HepG2 (cell line): Measurements from ENCODE around the gene NOG. TPM values are rescaled to one million over a fixed set of nuclear protein-coding genes. Genes with fewer than 3 reads are reported as not detected.

Experiments used
- ATAC-seq: fragments of 200-7000 bp; cut with Tn5 transposase; 3 replicates; pipeline ENCODE4 v1.9.1; 2020; ENCODE audit warnings: mild to moderate bottlenecking, moderate library complexity
- BruUV-seq: library from RNA; stranded (reverse); fragments of 400-500 nt; replicated peaks from 2 replicates; lab custom pipeline; 2021; lab: Mats Ljungman, UMichigan
- CTCF ChIA-PET: fragments of 300-600 bp; formaldehyde crosslinking; extraction: SDS; loops from one replicate; lab custom pipeline; 2021; ENCODE audit warnings: low total read pairs, inconsistent platforms, low intra/inter-chr PET ratio; lab: Yijun Ruan, JAX
- POLR2A ChIA-PET: fragments of 350-600 bp; sonication (Branson Sonifier 250); formaldehyde crosslinking; loops from one replicate; lab custom pipeline; 2020; ENCODE audit warnings: antibody characterized with exemption, inconsistent platforms; lab: Yijun Ruan, JAX
- DNase-seq: peaks from one replicate; pipeline ENCODE4 v3.0.0-alpha.2; 2015; ENCODE audit warnings: low spot score
- FAIRE-seq: peaks from 3 replicates; lab custom pipeline; 2011; peaks lifted over from hg19 to GRCh38; lab: Jason Lieb, UNC
- H2AFZ ChIP-seq: one replicate; pipeline ENCODE4 v1.6.1; 2011; ENCODE audit warnings: low read length, inconsistent platforms
- H3K27ac ChIP-seq: fragments of 300-600 bp; 3 replicates; pipeline ENCODE4 v1.8.0; 2011; ENCODE audit warnings: mixed run types, mild to moderate bottlenecking, mixed read lengths, low read length, inconsistent platforms; ENCODE audit not compliant: insufficient read depth; ENCODE audit errors: extremely low read length
- H3K27me3 ChIP-seq, 2 experiments: fragments of 200-600 bp in 1 of 2; 2 replicates in 1 of 2; 3 replicates in 1 of 2; pipeline versions ENCODE4 v1.6.0 to v1.8.0; 2011; ENCODE audit warnings: low read length in 2 of 2, mild to moderate bottlenecking in 2 of 2, moderate library complexity in 2 of 2, inconsistent platforms in 1 of 2; ENCODE audit not compliant: insufficient read depth in 2 of 2, control insufficient read depth in 1 of 2
- H3K36me3 ChIP-seq, 2 experiments: fragments of 200-600 bp in 1 of 2; replicated peaks in 1 of 2; 2 replicates in 1 of 2; 3 replicates in 1 of 2; pipeline versions ENCODE4 v1.5.1 to v1.8.0; 2011; ENCODE audit warnings: low read length in 2 of 2, inconsistent platforms in 1 of 2; ENCODE audit not compliant: insufficient read depth in 2 of 2, control insufficient read depth in 1 of 2
- H3K4me1 ChIP-seq: 2 replicates; pipeline ENCODE4 v1.5.1; 2012; ENCODE audit warnings: low read length, inconsistent platforms; ENCODE audit not compliant: insufficient read depth
- H3K4me2 ChIP-seq: 2 replicates; pipeline ENCODE4 v1.6.0; 2011; ENCODE audit warnings: low read depth, low read length, inconsistent platforms
- H3K4me3 ChIP-seq, 3 experiments: fragments of 200-600 bp in 1 of 3; sonication (generic), shearing (Covaris generic) in 1 of 3; replicated peaks in 1 of 3; 2 replicates each; pipeline ENCODE4 v1.5.1; 2011 to 2016; ENCODE audit warnings: low read length in 3 of 3, inconsistent platforms in 2 of 3, low read depth in 2 of 3, mild to moderate bottlenecking in 2 of 3, control low read depth in 1 of 3, mixed read lengths in 1 of 3; ENCODE audit not compliant: insufficient read depth in 1 of 3
- H3K79me2 ChIP-seq: one replicate; pipeline ENCODE4 v1.6.1; 2011; ENCODE audit warnings: low read length, inconsistent platforms; ENCODE audit not compliant: insufficient read depth
- H3K9ac ChIP-seq: 2 replicates; pipeline ENCODE4 v1.6.0; 2011; ENCODE audit warnings: mild to moderate bottlenecking, low read depth, low read length, inconsistent platforms; ENCODE audit not compliant: insufficient read depth
- H3K9me3 ChIP-seq: 2 replicates; pipeline ENCODE4 v1.5.1; 2012; ENCODE audit warnings: mild to moderate bottlenecking, low read length
- H4K20me1 ChIP-seq: 2 replicates; pipeline ENCODE4 v1.6.0; 2011; ENCODE audit warnings: inconsistent platforms, mild to moderate bottlenecking, low read length, moderate library complexity; ENCODE audit not compliant: insufficient read depth
- FOSL2 ChIP-seq: sonication (generic); formaldehyde crosslinking; IDR thresholded peaks from 2 replicates; pipeline ENCODE4 v1.4.0; 2020; ENCODE audit warnings: missing genetic modification reagents
- RFX1 ChIP-seq: fragments of 450-650 bp; IDR thresholded peaks from 2 replicates; pipeline ENCODE4 v1.6.1; 2017
- SMARCC2 ChIP-seq: fragments of 450-650 bp; IDR thresholded peaks from 2 replicates; pipeline ENCODE4 v1.6.1; 2017; ENCODE audit warnings: antibody characterized with exemption, mild to moderate bottlenecking
- TCF7 ChIP-seq: sonication (generic); IDR thresholded peaks from 2 replicates; pipeline ENCODE4 v1.6.1; 2016; ENCODE audit warnings: antibody characterized with exemption, low read depth
- WGBS: methylation state at CpG from one replicate; pipeline ENCODE4 v1.1.6; 2017; ENCODE audit warnings: low lambda C conversion rate; 5-methylcytosine and 5-hydroxymethylcytosine counted together
- in situ Hi-C: cut with HindIII; loops from 2 replicates; pipeline ENCODE4 v1.10.0; 2017; ENCODE audit warnings: low pct_unique_long_range_greater_than_20kb; ENCODE audit not compliant: extremely low pct_ligation_motif_present
- intact Hi-C: fragments of 100-400 bp; cut with micrococcal nuclease; formaldehyde crosslinking; loops from one replicate; pipeline ENCODE4 v1.10.0; 2022; ENCODE audit not compliant: unreplicated experiment
- polyA plus RNA-seq, 8 experiments: library from polyadenylated mRNA; depleted of rRNA in 3 of 8; stranded (reverse) in 7 of 8; unstranded in 1 of 8; fragments of >200 nt; fragmentation: Illumina TruSeq in 4 of 8; extraction: Trizol in 4 of 8; gene quantifications; 2 replicates each; pipeline versions ENCODE4 v1.2.1 to v1.2.3, GENCODE V29; 2011 to 2016; ENCODE audit warnings: low read depth in 4 of 8, missing spikeins in 1 of 8, mixed read lengths in 1 of 8; ENCODE audit not compliant: insufficient read depth in 1 of 8
- total RNA-seq, 5 experiments: library from RNA; depleted of rRNA; stranded (reverse); fragments of >200 nt; fragmentation: Illumina TruSeq; extraction: Trizol; gene quantifications; 2 replicates each; pipeline ENCODE4 v1.2.3, GENCODE V29; 2016; ENCODE audit warnings: low read depth in 1 of 5
- TF ChIP-seq, protein P1 (sequence below): fragments of 450-650 bp; IDR thresholded peaks from 2 replicates; pipeline ENCODE4 v1.6.1; 2017

The NOG gene
- total and polyA plus RNA-seq, 2 of the 13 experiments (the other 11 are each of a cell fraction or from before 2014, with no cell fraction given) = not detected

DNA sequence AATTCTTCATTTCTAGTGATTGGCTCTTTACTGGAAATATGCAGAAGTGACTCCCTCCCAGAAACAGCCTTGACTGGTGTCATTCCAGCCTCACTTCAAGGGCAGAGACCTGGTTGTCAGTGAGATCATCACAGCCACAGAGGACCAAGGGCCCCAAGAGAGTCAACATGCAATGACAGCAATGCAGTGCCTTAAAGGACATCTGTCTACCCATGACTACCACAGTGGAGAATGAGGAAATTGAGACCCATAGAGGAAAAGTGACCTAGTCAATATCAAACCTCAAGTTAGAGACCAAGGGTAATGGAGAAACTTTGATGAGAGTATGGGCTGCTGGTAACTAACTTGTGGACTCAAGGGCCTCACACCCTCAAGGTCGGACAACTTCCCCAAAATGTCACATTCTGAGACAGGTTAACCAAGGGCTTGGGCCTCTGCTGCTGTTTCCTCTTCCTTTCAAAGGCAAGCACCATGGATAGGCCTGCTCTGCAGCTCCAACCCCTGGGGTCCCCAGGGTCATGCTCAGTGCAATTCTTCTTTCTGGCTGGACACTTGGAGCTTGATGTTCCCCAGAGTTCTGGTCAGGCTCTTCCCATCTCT is 11.3 kb downstream of the NOG start:
- 14% methylated on average over 1 of the region's 1 CpG for WGBS
- Histone ChIP-seq H2AFZ (no peak overlapping the region), H4K20me1 (no peaks in the 10 kb centered on the region), H3K4me3 (no peak overlapping the region), H3K9ac (no peak overlapping the region), H3K4me1 (no peaks in the 10 kb centered on the region), H3K27ac (no peak overlapping the region), H3K27me3 (peaks cover 0 to 4% of the 10 kb centered on the region in 2 experiments; a peak in 1 of 5 replicates), H3K36me3 (no peaks in the 10 kb centered on the region), H3K79me2 (no peaks in the 10 kb centered on the region), H3K9me3 (no peaks in the 10 kb centered on the region)
- intact Hi-C loops = no loop called here
- no peak for FAIRE-seq
- peak; percentile 18 for DNase-seq
- BruUV-seq = no TSS peak
- in situ Hi-C loops = no loop called here
- POLR2A ChIA-PET = no interaction called here
- CTCF ChIA-PET = no interaction called here
- no peak for ATAC-seq
- TF ChIP-seq, protein P1, sequence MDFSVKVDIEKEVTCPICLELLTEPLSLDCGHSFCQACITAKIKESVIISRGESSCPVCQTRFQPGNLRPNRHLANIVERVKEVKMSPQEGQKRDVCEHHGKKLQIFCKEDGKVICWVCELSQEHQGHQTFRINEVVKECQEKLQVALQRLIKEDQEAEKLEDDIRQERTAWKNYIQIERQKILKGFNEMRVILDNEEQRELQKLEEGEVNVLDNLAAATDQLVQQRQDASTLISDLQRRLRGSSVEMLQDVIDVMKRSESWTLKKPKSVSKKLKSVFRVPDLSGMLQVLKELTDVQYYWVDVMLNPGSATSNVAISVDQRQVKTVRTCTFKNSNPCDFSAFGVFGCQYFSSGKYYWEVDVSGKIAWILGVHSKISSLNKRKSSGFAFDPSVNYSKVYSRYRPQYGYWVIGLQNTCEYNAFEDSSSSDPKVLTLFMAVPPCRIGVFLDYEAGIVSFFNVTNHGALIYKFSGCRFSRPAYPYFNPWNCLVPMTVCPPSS = no peak
- TF ChIP-seq TCF7 (no peak), FOSL2 (0 out of 2 replicates have a peak, but pooled peaks have one; percentile 14)
- TF ChIP-seq, all 625 proteins: peak for 1
- H3K4me2 ChIP-seq = no peak overlapping the region

DNA sequence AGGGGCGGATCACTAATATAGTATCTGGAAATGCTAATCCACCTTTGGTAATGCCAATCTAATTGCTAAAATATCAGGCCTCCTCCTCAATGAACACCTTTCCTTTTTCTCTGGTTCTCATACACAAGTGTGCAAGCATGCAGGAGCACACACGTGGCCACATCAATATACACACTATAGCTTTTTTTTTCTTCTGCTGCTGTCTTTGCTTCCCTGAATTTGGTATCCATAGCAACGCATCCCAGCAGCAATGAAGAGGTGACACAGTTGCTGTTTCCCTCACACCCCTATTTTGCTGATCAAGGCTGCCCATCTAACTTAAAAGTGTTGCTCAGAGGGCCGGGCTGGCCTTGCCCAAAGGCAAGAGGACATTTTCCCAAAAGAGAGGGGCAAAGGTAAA is 15.4 kb downstream of the NOG start:
- BruUV-seq = no TSS peak
- Histone ChIP-seq H3K36me3 (no peaks in the 10 kb centered on the region), H3K79me2 (no peaks in the 10 kb centered on the region), H3K27ac (no peak overlapping the region), H3K4me3 (no peak overlapping the region), H3K4me2 (no peak overlapping the region), H3K27me3 (no peaks in the 10 kb centered on the region; a peak in 1 of 5 replicates), H3K9me3 (no peaks in the 10 kb centered on the region), H3K4me1 (no peaks in the 10 kb centered on the region), H4K20me1 (no peaks in the 10 kb centered on the region), H2AFZ (no peak overlapping the region), H3K9ac (no peak overlapping the region)
- intact Hi-C loops (no loop called here), in situ Hi-C loops (no loop called here)
- ATAC-seq = no peak
- ChIA-PET CTCF (no interaction called here), POLR2A (no interaction called here)
- DNase-seq = no peak
- 5% methylated on average over 4 of the region's 4 CpGs for WGBS
- no peak for FAIRE-seq
- TF ChIP-seq SMARCC2 (no peak), RFX1 (0 out of 2 replicates have a peak, but pooled peaks have one; percentile 8)
- TF ChIP-seq, all 625 proteins: peak for 1
